Non-pigmented ciliary epithelial cell (primary cell): ENCODE results near the gene TEAD2.
"Not testable (repeated sequence)": the region's sequence is repeated elsewhere in the genome, so short reads cannot be mapped to it uniquely, and the experiment has no call there.

Experiments used
- DNase-seq: peaks from one replicate; pipeline ENCODE4 v3.0.0-alpha.2; 2010; ENCODE audit warnings: low read depth

The TEAD2 gene

GRCh38 chr19:49333418-49333805, 28.8 kb downstream of the TEAD2 start:
- no peak for DNase-seq

- not testable (repeated sequence) for DNase-seq
Measured at GRCh38 chr19:49332691-49333417, 29.4 kb downstream of the TEAD2 start.

- no peak for DNase-seq
Measured at GRCh38 chr19:49331616-49332055, 30.6 kb downstream of the TEAD2 start.

GRCh38 chr19:49331187-49331586, 31.0 kb downstream of the TEAD2 start:
- not testable (repeated sequence) for DNase-seq

- no peak for DNase-seq
Measured at GRCh38 chr19:49328741-49329140, 33.5 kb downstream of the TEAD2 start.

- no peak for DNase-seq
Measured at GRCh38 chr19:49327878-49328544, 34.2 kb downstream of the TEAD2 start.

- DNase-seq: no peak
Measured at GRCh38 chr19:49326165-49326704, 36.0 kb downstream of the TEAD2 start.

- not testable (repeated sequence) for DNase-seq
Measured at GRCh38 chr19:49325756-49326155, 36.5 kb downstream of the TEAD2 start.

- no peak for DNase-seq
Measured at GRCh38 chr19:49324801-49325576, 37.2 kb downstream of the TEAD2 start, which contains the start of gene SLC6A16. Gene SLC6A16 (minus strand): TSS chr19:49325191. CDS start chr19:49311347, 13,844 bp downstream.

- no peak for DNase-seq
Measured at GRCh38 chr19:49318296-49318695, 43.9 kb downstream of the TEAD2 start.

GRCh38 chr19:49316284-49316683, 45.9 kb downstream of the TEAD2 start:
- no peak for DNase-seq

- no peak for DNase-seq
Measured at GRCh38 chr19:49315111-49315510, 47.1 kb downstream of the TEAD2 start.

GRCh38 chr19:49309087-49309486, 53.1 kb downstream of the TEAD2 start:
- DNase-seq: no peak

- not testable (repeated sequence) for DNase-seq
Measured at GRCh38 chr19:49306734-49307133, 55.5 kb downstream of the TEAD2 start.

- DNase-seq: no peak
Measured at GRCh38 chr19:49301866-49302252, 60.4 kb downstream of the TEAD2 start.

GRCh38 chr19:49301165-49301865, 60.9 kb downstream of the TEAD2 start:
- DNase-seq: no peak

- not testable (repeated sequence) for DNase-seq
Measured at GRCh38 chr19:49298653-49299052, 63.6 kb downstream of the TEAD2 start.

GRCh38 chr19:49297403-49297802, 64.8 kb downstream of the TEAD2 start:
- no peak for DNase-seq

- DNase-seq: no peak
Measured at GRCh38 chr19:49295208-49295880, 66.9 kb downstream of the TEAD2 start.

- DNase-seq: no peak
Measured at GRCh38 chr19:49294401-49294800, 67.8 kb downstream of the TEAD2 start.
